Muscle of leg (tissue), 11 donors: Measurements from ENCODE around the gene KCTD21. TPM values are rescaled to one million over a fixed set of nuclear protein-coding genes. Genes with fewer than 3 reads are reported as not detected.

Source experiments
- DNase-seq: peaks from one replicate; pipeline ENCODE4 v3.0.0; 2013
- H3K27ac ChIP-seq: one replicate; pipeline ENCODE4 v1.5.1; 2013; ENCODE audit warnings: mild to moderate bottlenecking, low read length, control low read depth
- H3K27me3 ChIP-seq: one replicate; pipeline ENCODE4 v1.6.1; 2013; ENCODE audit warnings: low read length; ENCODE audit not compliant: control insufficient read depth, insufficient read depth
- H3K36me3 ChIP-seq: one replicate; pipeline ENCODE4 v1.6.1; 2013; ENCODE audit warnings: low read length; ENCODE audit not compliant: control insufficient read depth, insufficient read depth
- H3K4me1 ChIP-seq: one replicate; pipeline ENCODE4 v1.6.1; 2013; ENCODE audit warnings: low read length; ENCODE audit not compliant: control insufficient read depth, insufficient read depth
- H3K4me3 ChIP-seq: one replicate; pipeline ENCODE4 v1.5.1; 2013; ENCODE audit warnings: low read length, control low read depth
- H3K9me3 ChIP-seq: replicated peaks from 2 replicates; pipeline ENCODE4 v1.6.1; 2013; ENCODE audit warnings: low read depth, low read length; ENCODE audit not compliant: control insufficient read depth
- WGBS: methylation state at CpG from one replicate; pipeline ENCODE4 v1.1.5; 2013; ENCODE audit warnings: missing lambda C conversion rate; ENCODE audit not compliant: insufficient coverage; 5-methylcytosine and 5-hydroxymethylcytosine counted together
- polyA plus RNA-seq, 8 donors: library from polyadenylated mRNA; unstranded; fragments of 120-200 nt; gene quantifications; one replicate each; pipeline versions ENCODE4 v1.2.1 to v1.2.3, GENCODE V29; 2013; ENCODE audit warnings: inconsistent platforms in 1 of 8, low replicate concordance in 1 of 8; ENCODE audit not compliant: insufficient read length in 8 of 8, insufficient read depth in 1 of 8
- total RNA-seq: library from RNA; stranded (reverse); fragments of 120-200 nt; gene quantifications from one replicate; pipeline ENCODE4 v1.2.4, GENCODE V29; 2013

The KCTD21 gene
- total and polyA plus RNA-seq, 9 donors, result 4.9 to 7.7 (median 6.3) TPM

GRCh38 chr11:78200553-78200952 is 12.1 kb upstream of the KCTD21 start:
- Histone ChIP-seq H3K36me3 (peaks cover 42% of the 10 kb centered on the region), H3K27ac (no peak overlapping the region), H3K4me1 (peaks cover 8% of the 10 kb centered on the region), H3K4me3 (no peak overlapping the region), H3K27me3 (peaks cover 8% of the 10 kb centered on the region), H3K9me3 (no peaks in the 10 kb centered on the region)
- DNase-seq, result no peak
- WGBS, result 92% methylated on average over 12 of the region's 13 CpGs

- Histone ChIP-seq H3K27ac (no peak overlapping the region), H3K36me3 (peaks cover 38% of the 10 kb centered on the region), H3K4me3 (no peak overlapping the region), H3K4me1 (peaks cover 8% of the 10 kb centered on the region), H3K27me3 (peaks cover 8% of the 10 kb centered on the region), H3K9me3 (no peaks in the 10 kb centered on the region)
- 65% methylated on average over 4 of the region's 4 CpGs for WGBS
- DNase-seq, result no peak
Observed at GRCh38 chr11:78200061-78200460, 11.6 kb upstream of the KCTD21 start.

GRCh38 chr11:78199653-78200015 is 11.2 kb upstream of the KCTD21 start:
- H3K36me3 ChIP-seq, result peaks cover 36% of the 10 kb centered on the region
- 97% methylated on average over 5 of the region's 5 CpGs for WGBS

GRCh38 chr11:78199015-78199652 is 10.7 kb upstream of the KCTD21 start:
- H3K4me1 ChIP-seq, result peaks cover 10% of the 10 kb centered on the region
- peaks cover 36% of the 10 kb centered on the region for H3K36me3 ChIP-seq
- H3K27ac ChIP-seq, result no peak overlapping the region
- no peak overlapping the region for H3K4me3 ChIP-seq
- no peak for DNase-seq
- WGBS, result 90% methylated on average over 4 of the region's 6 CpGs
- peaks cover 8% of the 10 kb centered on the region for H3K27me3 ChIP-seq
- no peaks in the 10 kb centered on the region for H3K9me3 ChIP-seq

More at GRCh38 chr11:78199653-78200015, 11.2 kb upstream of the KCTD21 start:
- Histone ChIP-seq H3K9me3 (no peaks in the 10 kb centered on the region), H3K27me3 (peaks cover 8% of the 10 kb centered on the region), H3K4me3 (no peak overlapping the region), H3K4me1 (peaks cover 8% of the 10 kb centered on the region), H3K27ac (no peak overlapping the region)
- no peak for DNase-seq

- H3K4me3 ChIP-seq, result no peak overlapping the region
- WGBS, result 80% methylated on average over 8 of the region's 8 CpGs
- H3K36me3 ChIP-seq, result peaks cover 31% of the 10 kb centered on the region
- H3K27ac ChIP-seq, result no peak overlapping the region
- peaks cover 15% of the 10 kb centered on the region for H3K4me1 ChIP-seq
- H3K27me3 ChIP-seq, result peaks cover 8% of the 10 kb centered on the region
- no peak for DNase-seq
- no peaks in the 10 kb centered on the region for H3K9me3 ChIP-seq
Observed at GRCh38 chr11:78197816-78198215, 9.4 kb upstream of the KCTD21 start.

GRCh38 chr11:78196661-78197091 is 8.2 kb upstream of the KCTD21 start:
- Histone ChIP-seq H3K27me3 (peaks cover 8% of the 10 kb centered on the region), H3K9me3 (no peaks in the 10 kb centered on the region), H3K4me1 (peaks cover 22% of the 10 kb centered on the region), H3K4me3 (no peak overlapping the region), H3K36me3 (peaks cover 30% of the 10 kb centered on the region), H3K27ac (no peak overlapping the region)
- DNase-seq, result no peak
- 54% methylated on average over 40 of the region's 40 CpGs for WGBS

- Histone ChIP-seq H3K27ac (no peak overlapping the region), H3K4me1 (peaks cover 25% of the 10 kb centered on the region), H3K27me3 (peaks cover 8% of the 10 kb centered on the region), H3K9me3 (no peaks in the 10 kb centered on the region), H3K4me3 (no peak overlapping the region), H3K36me3 (peaks cover 23% of the 10 kb centered on the region)
- WGBS, result 27% methylated on average over 58 of the region's 60 CpGs
- peak; percentile 38 for DNase-seq
Observed at GRCh38 chr11:78195917-78196560, 7.6 kb upstream of the KCTD21 start.

- H3K4me1 ChIP-seq, result peaks cover 39% of the 10 kb centered on the region
- no peak for DNase-seq
- no peaks in the 10 kb centered on the region for H3K9me3 ChIP-seq
- H3K27me3 ChIP-seq, result peaks cover 8% of the 10 kb centered on the region
- no peak overlapping the region for H3K4me3 ChIP-seq
- WGBS, result 92% methylated on average over 3 of the region's 3 CpGs
- H3K27ac ChIP-seq, result no peak overlapping the region
- peaks cover 10% of the 10 kb centered on the region for H3K36me3 ChIP-seq
Observed at GRCh38 chr11:78194490-78194889, 6.1 kb upstream of the KCTD21 start.

GRCh38 chr11:78193806-78194205 is 5.4 kb upstream of the KCTD21 start:
- peaks cover 8% of the 10 kb centered on the region for H3K27me3 ChIP-seq
- DNase-seq, result no peak
- no peaks in the 10 kb centered on the region for H3K9me3 ChIP-seq
- no peak overlapping the region for H3K27ac ChIP-seq
- H3K36me3 ChIP-seq, result peaks cover 5% of the 10 kb centered on the region
- H3K4me1 ChIP-seq, result peaks cover 45% of the 10 kb centered on the region
- WGBS, result 92% methylated on average over 8 of the region's 8 CpGs
- no peak overlapping the region for H3K4me3 ChIP-seq

GRCh38 chr11:78192911-78193351 is 4.5 kb upstream of the KCTD21 start:
- Histone ChIP-seq H3K36me3 (no peaks in the 10 kb centered on the region), H3K9me3 (no peaks in the 10 kb centered on the region), H3K4me3 (no peak overlapping the region), H3K4me1 (peaks cover 45% of the 10 kb centered on the region), H3K27ac (no peak overlapping the region), H3K27me3 (peaks cover 8% of the 10 kb centered on the region)
- no CpG with 5 or more reads among the region's 4 CpGs for WGBS
- no peak for DNase-seq
